ENCODE measurements around the gene HIVEP1.

GRCh38 chr6:12026120-12026519 lies 14.0 kb downstream of the HIVEP1 start:
- TF ChIP-seq POLR2AphosphoS5 (IDR thresholded peaks at IDR 0.05; ENCODE audit: borderline replicate concordance, low read depth, low read length) (no peak), EZH2 (IDR thresholded peaks at IDR 0.05) (no peak), FOXP2 (optimal IDR thresholded peaks at IDR 0.05; ENCODE audit: control extremely low read depth, extremely low read length, insufficient read depth) (no peak)
